CD4-positive, alpha-beta T cell treated with Interleukin-4 for 4 hours (primary cell): Measurements from ENCODE around the gene LEKR1.
A peak's percentile ranks its signal among the peaks of the same experiment; 100 is the strongest.
"Not testable (repeated sequence)": the region's sequence is repeated elsewhere in the genome, so short reads cannot be mapped to it uniquely, and the experiment has no call there.

Experiments
- DNase-seq: peaks from one replicate; pipeline ENCODE4 v3.0.0-alpha.2; 2020

The LEKR1 gene

GRCh38 chr3:156808025-156808424 lies 18.1 kb upstream of the LEKR1 start:
- no peak for DNase-seq

GRCh38 chr3:156811089-156811862 lies 14.9 kb upstream of the LEKR1 start:
- DNase-seq: no peak

GRCh38 chr3:156812521-156813335 lies 13.4 kb upstream of the LEKR1 start:
- DNase-seq: peak; percentile 13

DNA sequence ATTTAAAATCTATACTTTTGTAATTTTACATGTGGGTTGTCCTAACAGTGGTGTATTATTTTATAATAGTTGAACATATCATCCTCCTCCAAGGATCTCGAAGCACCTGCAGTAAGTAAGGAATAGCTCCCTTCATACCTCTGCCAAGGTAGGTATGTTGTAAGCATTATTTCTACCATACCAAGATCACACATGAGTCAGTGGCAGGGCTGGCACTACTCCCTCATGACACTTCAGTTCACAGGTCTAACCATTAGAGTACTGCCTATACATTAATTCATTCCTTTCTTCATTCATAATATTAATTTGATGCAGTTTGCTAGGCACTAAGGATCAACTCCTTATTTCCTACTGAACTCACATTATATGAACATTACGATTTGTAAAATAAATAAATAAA lies 11.9 kb upstream of the LEKR1 start:
- no peak for DNase-seq

GRCh38 chr3:156816091-156816793 lies 9.9 kb upstream of the LEKR1 start:
- DNase-seq: peak; percentile 9

DNA sequence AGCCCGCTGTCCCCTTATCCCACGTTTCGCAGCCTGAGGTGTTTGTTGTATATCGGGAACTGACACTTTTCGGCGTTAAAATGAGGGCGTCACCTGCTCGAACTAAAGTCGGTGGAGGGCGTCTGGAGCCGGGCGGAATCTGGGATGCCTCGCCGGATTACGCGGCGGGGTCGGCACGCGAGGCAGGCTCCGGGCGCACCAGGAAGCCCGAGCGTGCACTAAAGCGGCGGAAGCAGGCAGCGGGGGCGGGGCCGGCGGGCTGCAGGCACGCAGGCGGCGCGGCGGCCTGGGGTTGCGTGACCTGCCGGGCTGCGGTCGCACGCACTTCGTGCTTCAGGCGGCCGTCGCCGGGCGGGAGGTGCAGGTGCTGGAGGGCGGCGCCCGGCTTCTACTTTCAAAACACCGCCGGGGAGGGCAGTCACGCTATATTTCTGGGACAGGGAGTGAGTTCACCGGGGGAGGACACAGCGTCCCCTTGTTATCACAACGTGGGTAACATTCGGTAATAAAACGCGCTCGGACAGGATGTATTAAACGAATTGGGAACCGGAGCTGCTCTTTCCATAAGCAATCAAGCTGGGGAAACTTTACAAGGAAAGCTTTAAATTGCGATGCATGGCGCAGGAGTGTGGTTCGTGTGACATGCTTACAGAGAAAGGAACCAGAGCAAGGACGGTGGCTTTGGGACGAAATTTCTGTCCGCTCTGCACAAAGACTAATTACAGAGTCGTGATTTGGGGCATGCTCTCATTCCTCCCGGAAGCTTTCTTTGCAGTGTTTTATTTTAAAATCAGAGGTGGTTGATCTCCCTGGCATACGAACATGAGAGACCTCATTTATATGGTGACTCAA lies 9.1 kb upstream of the LEKR1 start:
- DNase-seq: peak; percentile 82

- DNase-seq: no peak
Measured at GRCh38 chr3:156817646-156818272, 8.4 kb upstream of the LEKR1 start.

GRCh38 chr3:156818273-156818651 lies 7.9 kb upstream of the LEKR1 start:
- no peak for DNase-seq

DNA sequence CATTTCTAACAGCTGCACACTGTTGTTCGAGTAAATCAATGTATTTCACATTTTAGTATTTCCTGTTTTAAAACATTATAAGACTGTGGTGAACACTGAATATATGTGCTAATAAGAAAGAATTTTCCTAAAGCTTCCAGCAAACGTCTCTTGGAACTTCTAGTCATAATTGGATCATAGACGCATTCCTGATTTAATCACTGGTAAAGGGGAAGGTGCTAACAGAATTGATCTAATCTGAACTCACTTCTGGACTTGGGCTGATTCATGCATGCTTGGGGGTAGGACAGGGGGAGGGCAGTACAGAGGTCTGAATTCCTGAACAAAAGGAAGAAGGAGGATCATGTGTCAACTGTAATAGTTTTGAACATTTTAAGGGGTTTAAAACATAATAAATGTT lies 7.3 kb upstream of the LEKR1 start:
- no peak for DNase-seq

DNA sequence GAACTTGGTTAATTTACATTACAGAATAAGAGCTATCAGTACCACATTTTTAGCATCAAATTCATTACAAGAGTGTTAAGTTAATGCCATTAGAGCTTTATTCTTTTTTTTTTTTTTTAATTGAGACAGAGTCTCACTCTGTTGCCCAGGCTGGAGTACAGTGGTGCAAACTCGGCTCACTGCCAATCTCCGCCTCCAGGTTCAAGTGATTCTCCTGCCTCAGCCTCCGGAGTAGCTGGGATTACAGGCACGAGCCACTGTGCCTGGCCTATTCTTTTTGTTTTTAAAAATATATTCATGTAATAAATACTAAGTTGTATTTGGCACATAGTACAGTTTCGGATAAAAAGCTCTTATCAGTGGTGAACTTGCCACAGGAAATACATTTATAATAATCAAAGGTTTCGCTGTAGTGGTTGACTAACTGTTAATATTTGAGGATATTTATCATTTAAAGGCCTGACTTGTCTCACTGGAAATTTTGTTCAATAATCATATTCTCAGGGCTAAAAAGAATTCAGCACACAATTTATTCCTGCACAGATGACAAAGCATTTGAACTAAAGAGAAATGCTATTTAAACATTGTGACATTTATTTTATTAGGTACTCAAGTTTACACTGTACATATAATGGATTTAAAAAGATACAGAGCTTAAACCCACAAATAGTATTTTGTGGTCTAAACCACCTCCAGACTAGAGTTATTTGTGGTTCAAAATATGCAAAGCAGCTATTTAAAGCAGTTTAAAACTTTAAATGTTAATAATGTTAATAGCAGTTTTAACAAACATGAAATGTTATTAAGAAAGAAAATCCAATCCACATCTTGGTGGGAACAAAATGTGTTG lies 6.1 kb upstream of the LEKR1 start:
- DNase-seq: no peak

GRCh38 chr3:156820692-156821080 lies 5.5 kb upstream of the LEKR1 start:
- DNase-seq: no peak

DNA sequence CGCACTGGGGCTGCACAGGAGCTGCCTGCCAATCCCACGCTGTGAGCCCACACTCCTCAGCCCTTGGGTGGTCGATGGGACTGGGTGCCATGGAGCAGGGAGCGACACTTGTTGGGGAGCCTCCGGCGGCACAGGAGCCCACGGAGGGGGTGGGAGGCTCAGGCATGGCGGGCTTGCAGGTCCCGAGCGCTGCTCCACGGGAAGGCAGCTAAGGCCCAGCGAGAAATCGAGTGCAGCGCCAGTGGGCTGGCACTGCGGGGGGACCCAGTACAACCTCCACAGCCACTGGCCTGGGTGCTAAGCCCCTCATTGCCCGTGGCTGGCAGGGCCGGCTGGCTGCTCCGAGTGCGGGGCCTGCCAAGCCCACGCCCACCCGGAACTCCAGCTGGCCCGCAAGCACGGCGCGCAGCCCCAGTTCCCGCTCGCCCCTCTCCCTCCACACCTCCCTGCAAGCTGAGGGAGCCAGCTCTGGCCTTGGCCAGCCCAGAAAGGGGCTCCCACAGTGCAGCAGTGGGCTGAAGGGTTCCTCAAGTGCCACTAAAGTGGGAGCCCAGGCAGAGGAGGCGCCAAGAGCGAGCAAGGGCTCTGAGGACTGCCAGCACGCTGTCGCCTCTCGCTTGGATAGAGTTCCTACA lies 3.4 kb upstream of the LEKR1 start:
- not testable (repeated sequence) for DNase-seq

DNA sequence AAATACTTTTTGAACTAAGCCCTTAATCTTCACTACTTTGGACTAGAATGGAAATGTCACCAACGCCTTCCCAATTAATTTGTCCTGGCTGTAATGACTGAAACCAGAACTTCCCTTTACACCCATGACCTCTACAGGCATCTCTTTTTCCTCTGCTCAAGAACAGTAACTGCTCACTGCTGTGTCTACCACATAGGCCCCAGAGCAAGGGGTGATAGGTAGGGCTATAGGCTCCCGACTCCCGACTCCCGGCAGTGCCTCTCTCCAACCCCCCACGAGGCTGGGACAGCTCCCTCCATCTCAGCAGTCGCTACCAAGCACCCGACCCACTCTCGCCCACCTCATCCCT lies 384 bp upstream of the LEKR1 start:
- no peak for DNase-seq

- peak; percentile 24 for DNase-seq
Measured at GRCh38 chr3:156826896-156827882, 1.0 kb downstream of the LEKR1 start.

GRCh38 chr3:156831006-156831405 lies 4.9 kb downstream of the LEKR1 start:
- DNase-seq: no peak

DNA sequence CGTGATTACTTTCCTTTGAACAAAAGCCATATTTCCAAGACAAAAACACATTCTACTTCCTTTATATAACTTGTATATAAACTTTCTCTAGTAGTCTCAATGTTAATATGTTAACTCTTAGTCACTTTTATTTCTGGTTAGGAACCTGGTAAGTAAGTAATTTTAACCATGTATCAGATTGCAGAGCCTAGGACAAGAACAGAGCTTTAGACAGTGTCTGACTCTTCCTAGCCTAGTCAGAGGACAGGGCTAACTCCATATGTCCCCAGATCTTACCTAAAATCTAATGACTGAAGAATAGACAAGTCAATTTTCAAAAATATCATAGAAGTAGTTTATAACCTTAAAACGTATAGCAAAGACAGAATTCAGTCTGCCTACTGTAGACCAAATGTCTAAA lies 8.3 kb downstream of the LEKR1 start:
- no peak for DNase-seq

DNA sequence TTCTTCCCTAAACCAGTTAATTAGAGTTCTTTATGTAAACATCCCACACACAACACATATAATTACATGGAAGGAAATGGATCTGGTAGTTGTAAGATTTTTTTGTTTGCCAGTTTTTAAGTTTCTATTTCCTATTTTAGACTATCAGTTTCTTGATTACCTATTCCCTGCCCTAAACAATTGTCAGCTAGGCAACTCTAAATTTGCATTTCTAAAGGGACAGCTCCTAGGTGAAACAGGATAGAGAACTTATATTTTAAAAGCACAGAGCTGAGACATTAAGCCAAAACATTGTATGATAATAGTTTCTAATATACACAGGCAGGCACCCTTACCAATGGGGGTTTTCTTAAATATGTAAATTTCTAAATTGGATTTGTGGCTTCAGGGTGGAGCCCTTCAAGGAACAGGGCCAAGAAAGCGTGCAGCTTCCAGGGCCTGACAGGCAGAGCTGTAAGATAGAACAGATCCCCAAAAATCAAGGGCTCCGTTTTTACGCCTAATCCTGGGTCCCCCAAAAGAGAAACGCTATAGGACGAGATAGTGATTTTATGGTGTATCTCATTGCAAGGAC lies 8.9 kb downstream of the LEKR1 start:
- DNase-seq: no peak

GRCh38 chr3:156836701-156837100 lies 10.5 kb downstream of the LEKR1 start:
- no peak for DNase-seq

DNA sequence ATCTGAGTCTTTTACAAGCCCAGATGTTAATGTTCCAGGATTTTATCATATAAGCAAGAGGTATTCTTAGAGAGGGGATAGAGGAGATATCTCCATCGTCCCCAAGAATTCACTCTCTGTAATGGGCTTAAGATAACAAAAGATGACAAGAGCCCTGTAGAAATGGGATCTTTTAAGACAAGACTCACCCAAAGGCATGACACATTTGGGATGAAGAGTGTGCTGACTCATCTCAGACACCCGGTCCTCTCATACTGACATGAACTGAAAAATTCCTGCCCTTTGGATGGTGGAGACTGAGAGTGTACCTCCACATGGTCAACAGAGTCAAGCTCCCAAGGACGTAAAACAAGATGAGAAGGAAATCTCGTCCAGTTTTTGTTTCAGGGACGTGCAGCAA lies 11.0 kb downstream of the LEKR1 start:
- no peak for DNase-seq
